ENCODE data around the gene FNBP1.

DNA sequence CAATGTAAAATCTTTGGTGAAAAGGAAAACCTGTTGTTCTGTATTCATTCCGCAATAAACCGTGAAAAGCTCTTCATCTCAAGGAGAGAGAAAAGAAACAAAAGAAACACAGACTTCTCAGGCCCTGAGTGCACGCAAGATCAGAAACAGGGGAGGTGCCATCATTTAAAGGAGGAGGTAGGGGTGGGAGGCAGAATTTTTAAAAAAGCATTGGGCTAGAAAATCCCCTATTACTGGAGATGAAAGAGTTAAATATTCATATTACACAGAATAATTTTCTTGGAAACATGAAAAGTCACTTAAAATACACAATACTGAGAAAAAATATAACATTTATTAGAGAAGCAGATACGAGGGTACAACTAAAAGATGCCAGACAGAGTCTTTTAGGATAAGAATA is 151.4 kb downstream of the FNBP1 start:
- TF ChIP-seq, protein P1, sequence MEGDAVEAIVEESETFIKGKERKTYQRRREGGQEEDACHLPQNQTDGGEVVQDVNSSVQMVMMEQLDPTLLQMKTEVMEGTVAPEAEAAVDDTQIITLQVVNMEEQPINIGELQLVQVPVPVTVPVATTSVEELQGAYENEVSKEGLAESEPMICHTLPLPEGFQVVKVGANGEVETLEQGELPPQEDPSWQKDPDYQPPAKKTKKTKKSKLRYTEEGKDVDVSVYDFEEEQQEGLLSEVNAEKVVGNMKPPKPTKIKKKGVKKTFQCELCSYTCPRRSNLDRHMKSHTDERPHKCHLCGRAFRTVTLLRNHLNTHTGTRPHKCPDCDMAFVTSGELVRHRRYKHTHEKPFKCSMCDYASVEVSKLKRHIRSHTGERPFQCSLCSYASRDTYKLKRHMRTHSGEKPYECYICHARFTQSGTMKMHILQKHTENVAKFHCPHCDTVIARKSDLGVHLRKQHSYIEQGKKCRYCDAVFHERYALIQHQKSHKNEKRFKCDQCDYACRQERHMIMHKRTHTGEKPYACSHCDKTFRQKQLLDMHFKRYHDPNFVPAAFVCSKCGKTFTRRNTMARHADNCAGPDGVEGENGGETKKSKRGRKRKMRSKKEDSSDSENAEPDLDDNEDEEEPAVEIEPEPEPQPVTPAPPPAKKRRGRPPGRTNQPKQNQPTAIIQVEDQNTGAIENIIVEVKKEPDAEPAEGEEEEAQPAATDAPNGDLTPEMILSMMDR (IDR thresholded peaks at IDR 0.05) = no peak
- TF ChIP-seq EZH2 (IDR thresholded peaks at IDR 0.05; ENCODE audit: borderline replicate concordance, insufficient read depth, low read depth, low read length, poor library complexity, severe bottlenecking) = no peak

All from B cell (primary cell).